AG04449 (cell line): Measurements from ENCODE around the gene B3GAT3.

Source experiments
- CTCF ChIA-PET: fragments of 350-600 bp; formaldehyde crosslinking; extraction: SDS; loops from one replicate; lab custom pipeline; 2021; ENCODE audit warnings: antibody characterized with exemption; lab: Yijun Ruan, JAX
- POLR2A ChIA-PET: fragments of 400-600, 350-600 bp; formaldehyde crosslinking; extraction: SDS; loops from one replicate; lab custom pipeline; 2020; ENCODE audit warnings: antibody characterized with exemption, inconsistent platforms; lab: Yijun Ruan, JAX
- DNase-seq: peaks from one replicate; pipeline ENCODE4 v3.0.0-alpha.2; 2010; ENCODE audit warnings: low read depth, low spot score
- H3K4me3 ChIP-seq: 2 replicates; pipeline ENCODE4 v1.5.1; 2011; ENCODE audit warnings: low read depth, mild to moderate bottlenecking, control low read depth, low read length
- TF ChIP-seq, protein P1 (sequence below): IDR thresholded peaks from one replicate; pipeline ENCODE4 v1.5.1; 2011; ENCODE audit warnings: mild to moderate bottlenecking, moderate library complexity, low read length, control low read depth, inconsistent platforms; ENCODE audit not compliant: insufficient read depth; ENCODE audit errors: missing control alignments

Gene B3GAT3

DNA sequence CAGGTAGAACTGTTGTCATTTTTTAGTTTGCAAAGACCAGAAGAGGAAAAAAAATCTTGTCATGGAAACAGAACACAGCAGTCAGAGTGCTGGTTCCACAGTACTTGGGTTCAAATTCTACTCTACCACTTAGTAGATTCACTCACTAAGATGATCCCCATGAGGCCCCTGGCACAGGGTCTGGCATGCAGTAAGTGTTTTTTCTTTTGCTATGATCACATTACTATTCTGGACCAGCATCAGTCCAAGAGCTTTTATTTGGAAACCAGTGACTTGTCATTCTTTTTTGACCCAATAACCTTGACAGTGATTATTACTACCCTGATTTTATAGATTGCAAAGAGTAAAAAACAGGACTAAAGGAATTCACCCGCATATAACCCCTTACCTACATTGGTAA is 52.2 kb downstream of the B3GAT3 start:
- ChIA-PET POLR2A (interaction anchor here (0.7 to 2.1 kb wide), 2 partner anchors 9 to 16 kb away, joined by 5 to 7 read pairs; no protein-coding TSS in a partner anchor), CTCF (interaction anchor here (0.7 to 4.7 kb wide), 7 partner anchors 11 to 174 kb away, joined by 3 to 61 read pairs (median 4); partner anchors contain the start of gene TUT1)
- DNase-seq = no peak
- no peak overlapping the region for H3K4me3 ChIP-seq
- TF ChIP-seq, protein P1, sequence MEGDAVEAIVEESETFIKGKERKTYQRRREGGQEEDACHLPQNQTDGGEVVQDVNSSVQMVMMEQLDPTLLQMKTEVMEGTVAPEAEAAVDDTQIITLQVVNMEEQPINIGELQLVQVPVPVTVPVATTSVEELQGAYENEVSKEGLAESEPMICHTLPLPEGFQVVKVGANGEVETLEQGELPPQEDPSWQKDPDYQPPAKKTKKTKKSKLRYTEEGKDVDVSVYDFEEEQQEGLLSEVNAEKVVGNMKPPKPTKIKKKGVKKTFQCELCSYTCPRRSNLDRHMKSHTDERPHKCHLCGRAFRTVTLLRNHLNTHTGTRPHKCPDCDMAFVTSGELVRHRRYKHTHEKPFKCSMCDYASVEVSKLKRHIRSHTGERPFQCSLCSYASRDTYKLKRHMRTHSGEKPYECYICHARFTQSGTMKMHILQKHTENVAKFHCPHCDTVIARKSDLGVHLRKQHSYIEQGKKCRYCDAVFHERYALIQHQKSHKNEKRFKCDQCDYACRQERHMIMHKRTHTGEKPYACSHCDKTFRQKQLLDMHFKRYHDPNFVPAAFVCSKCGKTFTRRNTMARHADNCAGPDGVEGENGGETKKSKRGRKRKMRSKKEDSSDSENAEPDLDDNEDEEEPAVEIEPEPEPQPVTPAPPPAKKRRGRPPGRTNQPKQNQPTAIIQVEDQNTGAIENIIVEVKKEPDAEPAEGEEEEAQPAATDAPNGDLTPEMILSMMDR = no peak

DNA sequence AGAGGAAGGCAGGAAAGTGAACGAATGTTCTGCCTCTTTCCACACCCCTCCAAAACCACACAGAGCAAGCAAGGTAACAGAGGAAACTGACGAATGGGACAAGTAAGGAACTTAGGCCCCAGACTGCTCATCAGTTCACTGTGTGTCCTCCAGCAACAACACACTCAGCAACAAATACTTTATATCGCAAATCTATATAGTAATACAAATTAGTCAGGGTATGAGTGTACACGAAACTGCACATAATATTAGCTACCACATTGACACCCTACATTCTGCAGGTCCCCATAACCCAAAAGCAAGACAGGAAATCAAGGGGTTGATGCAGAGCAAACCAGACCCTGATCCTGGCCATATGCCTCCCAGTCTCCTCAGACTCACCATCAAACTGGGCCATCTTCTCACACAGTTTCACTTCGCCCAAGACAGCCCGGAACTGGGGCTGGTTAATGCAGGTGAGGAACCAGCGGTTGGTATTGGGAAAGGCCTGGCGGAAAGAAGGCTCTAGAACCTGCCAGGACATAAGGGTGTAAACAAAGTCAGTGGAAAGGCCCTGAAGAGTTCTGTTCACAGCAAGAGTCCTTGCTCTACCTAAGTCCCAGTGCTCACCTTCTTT is 54.7 kb downstream of the B3GAT3 start:
- ChIA-PET CTCF (interaction anchor here (1.2 to 19.1 kb wide), 4 partner anchors 10 to 176 kb away, joined by 4 to 337 read pairs (median 17); partner anchors contain the start of gene SCGB1A1), POLR2A (no interaction called here)

DNA sequence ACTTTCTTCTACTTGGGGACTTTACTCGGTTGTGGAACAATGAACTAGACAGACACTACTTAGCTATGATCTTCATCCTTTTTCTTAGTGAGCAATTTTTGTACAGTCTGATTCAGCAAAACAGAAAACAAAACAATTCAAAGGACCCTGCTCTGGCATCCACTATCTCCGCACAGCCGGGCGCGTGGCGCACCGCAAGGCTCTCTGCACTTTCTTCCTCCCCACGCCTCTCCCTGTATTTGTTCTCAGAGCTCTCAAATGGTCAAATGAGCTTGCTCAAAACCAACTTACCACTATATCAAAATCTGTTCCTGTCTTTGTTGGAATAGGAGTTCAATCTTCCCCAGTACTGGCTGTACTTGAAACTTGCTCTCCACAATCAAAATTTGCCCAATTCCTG is 55.5 kb downstream of the B3GAT3 start:
- POLR2A ChIA-PET = interaction anchor here (1.3 kb wide), 1 partner anchor 26 kb away, joined by 3 read pairs; the partner anchor contains the start of gene TUT1
- CTCF ChIA-PET = interaction anchor here (1.0 to 19.1 kb wide), 6 partner anchors 8 to 175 kb away, joined by 3 to 337 read pairs (median 6); partner anchors contain the start of gene SCGB1A1
- no peak overlapping the region for H3K4me3 ChIP-seq
- DNase-seq = no peak
- TF ChIP-seq, protein P1 = no peak

More for the DNA sequence above, 54.7 kb downstream of the B3GAT3 start:
- DNase-seq = no peak
- no peak overlapping the region for H3K4me3 ChIP-seq
- TF ChIP-seq, protein P1 = no peak
